Parathyroid adenoma (tissue), 2 donors: ENCODE measurements around the gene CAMK1G.

ENCODE experiments used
- H2AFZ ChIP-seq: fragments of 300-600 bp; sonication (generic); one replicate; pipeline ENCODE4 v1.7.0; 2017; ENCODE audit warnings: antibody characterized with exemption, mild to moderate bottlenecking
- H3K27ac ChIP-seq: fragments of 300-600 bp; sonication (generic); one replicate; pipeline ENCODE4 v1.7.0; 2017
- H3K27me3 ChIP-seq: fragments of 300-600 bp; sonication (generic); one replicate; pipeline ENCODE4 v1.7.0; 2017; ENCODE audit warnings: low read length; ENCODE audit not compliant: control insufficient read depth, insufficient read depth
- H3K36me3 ChIP-seq: fragments of 300-600 bp; sonication (generic); one replicate; pipeline ENCODE4 v1.7.0; 2017; ENCODE audit warnings: low read length; ENCODE audit not compliant: control insufficient read depth, insufficient read depth
- H3K4me1 ChIP-seq: fragments of 300-600 bp; sonication (generic); one replicate; pipeline ENCODE4 v1.7.0; 2017; ENCODE audit warnings: control low read depth
- H3K4me2 ChIP-seq: fragments of 300-600 bp; sonication (generic); one replicate; pipeline ENCODE4 v1.7.0; 2017; ENCODE audit warnings: low read length
- H3K4me3 ChIP-seq: fragments of 300-600 bp; sonication (generic); one replicate; pipeline ENCODE4 v1.7.0; 2017; ENCODE audit warnings: low read depth, low read length
- H3K79me2 ChIP-seq: fragments of 300-600 bp; sonication (generic); one replicate; pipeline ENCODE4 v1.7.0; 2017; ENCODE audit warnings: control low read depth
- H3K9ac ChIP-seq: fragments of 300-600 bp; sonication (generic); one replicate; pipeline ENCODE4 v1.7.0; 2017; ENCODE audit warnings: mild to moderate bottlenecking
- H3K9me3 ChIP-seq: fragments of 300-600 bp; sonication (generic); one replicate; pipeline ENCODE4 v1.7.0; 2017; ENCODE audit warnings: low read length; ENCODE audit not compliant: control insufficient read depth
- TF ChIP-seq, protein P1 (sequence below): fragments of 300-600 bp; sonication (generic); IDR thresholded peaks from one replicate; pipeline ENCODE4 v1.7.0; 2017; ENCODE audit warnings: antibody characterized with exemption, mild to moderate bottlenecking
- donor health status: primary hyperparathyroidism.

CAMK1G gene

DNA sequence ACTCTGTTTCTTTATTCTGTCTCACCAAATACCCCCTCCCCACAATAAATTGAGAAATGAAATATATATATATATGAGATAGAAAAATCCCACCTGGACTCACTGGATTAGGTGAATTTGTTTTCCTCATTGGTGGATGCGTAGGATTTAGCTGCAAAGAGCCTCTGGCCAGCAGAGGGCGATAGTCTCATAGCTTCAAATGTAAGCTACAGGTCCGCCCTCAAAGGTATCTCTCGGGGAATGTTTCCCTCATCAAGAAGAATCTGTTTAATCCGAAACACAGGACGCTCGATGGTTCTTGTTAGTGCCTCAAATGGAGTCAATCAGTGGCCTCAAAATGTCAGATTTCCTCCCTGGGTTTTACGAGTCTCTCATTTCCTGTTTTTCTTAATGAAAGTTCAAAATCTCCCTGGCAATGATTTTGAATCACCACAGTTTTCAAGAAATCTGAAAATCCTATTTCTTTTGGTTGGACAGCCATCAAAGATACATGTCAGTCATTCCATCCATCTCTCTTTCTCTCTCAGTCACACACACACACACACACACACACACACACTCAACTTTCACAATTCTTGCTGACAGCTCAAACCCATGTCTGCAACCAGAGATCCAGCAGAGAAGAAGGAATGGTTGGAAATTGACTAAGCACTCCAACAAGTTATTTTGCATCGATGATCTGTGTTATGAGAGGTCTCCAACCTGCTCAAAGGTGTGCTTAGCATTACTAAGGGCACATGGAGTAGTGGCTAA, 13.9 kb upstream of the CAMK1G start:
- H3K9ac ChIP-seq = no peak overlapping the region

DNA sequence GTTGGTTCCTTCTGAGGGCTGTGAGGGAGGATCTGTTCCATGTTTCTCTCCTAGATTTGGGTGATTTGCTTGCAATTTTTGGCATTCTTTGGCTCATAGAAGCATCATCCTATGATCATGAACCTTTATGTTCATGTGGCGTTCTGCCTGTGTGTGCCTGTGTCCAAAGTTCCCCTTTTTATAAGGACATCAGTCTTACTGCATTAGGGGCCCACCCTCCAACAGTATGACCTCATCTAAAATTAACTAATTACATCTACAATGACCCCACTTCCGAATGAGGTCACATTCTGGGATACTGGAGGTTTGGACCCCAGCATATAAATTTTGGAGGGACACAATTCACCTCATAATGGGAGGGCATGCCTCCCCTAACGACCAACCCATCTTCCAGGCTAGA, 12.8 kb upstream of the CAMK1G start:
- TF ChIP-seq, protein P1, sequence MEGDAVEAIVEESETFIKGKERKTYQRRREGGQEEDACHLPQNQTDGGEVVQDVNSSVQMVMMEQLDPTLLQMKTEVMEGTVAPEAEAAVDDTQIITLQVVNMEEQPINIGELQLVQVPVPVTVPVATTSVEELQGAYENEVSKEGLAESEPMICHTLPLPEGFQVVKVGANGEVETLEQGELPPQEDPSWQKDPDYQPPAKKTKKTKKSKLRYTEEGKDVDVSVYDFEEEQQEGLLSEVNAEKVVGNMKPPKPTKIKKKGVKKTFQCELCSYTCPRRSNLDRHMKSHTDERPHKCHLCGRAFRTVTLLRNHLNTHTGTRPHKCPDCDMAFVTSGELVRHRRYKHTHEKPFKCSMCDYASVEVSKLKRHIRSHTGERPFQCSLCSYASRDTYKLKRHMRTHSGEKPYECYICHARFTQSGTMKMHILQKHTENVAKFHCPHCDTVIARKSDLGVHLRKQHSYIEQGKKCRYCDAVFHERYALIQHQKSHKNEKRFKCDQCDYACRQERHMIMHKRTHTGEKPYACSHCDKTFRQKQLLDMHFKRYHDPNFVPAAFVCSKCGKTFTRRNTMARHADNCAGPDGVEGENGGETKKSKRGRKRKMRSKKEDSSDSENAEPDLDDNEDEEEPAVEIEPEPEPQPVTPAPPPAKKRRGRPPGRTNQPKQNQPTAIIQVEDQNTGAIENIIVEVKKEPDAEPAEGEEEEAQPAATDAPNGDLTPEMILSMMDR = no peak
- Histone ChIP-seq H3K79me2 (no peaks in the 10 kb centered on the region), H2AFZ (no peak overlapping the region), H3K27ac (no peak overlapping the region), H3K9me3 (no peaks in the 10 kb centered on the region), H3K4me3 (no peak overlapping the region), H3K36me3 (no peaks in the 10 kb centered on the region), H3K27me3 (no peaks in the 10 kb centered on the region), H3K4me2 (no peak overlapping the region), H3K4me1 (no peaks in the 10 kb centered on the region), H3K9ac (no peak overlapping the region)

More for the DNA sequence above, 13.9 kb upstream of the CAMK1G start:
- H3K4me3 ChIP-seq = peak overlapping the region; percentile 27
- peak overlapping the region; percentile 49 for H3K4me2 ChIP-seq
- TF ChIP-seq, protein P1 = peak; percentile 69
- no peaks in the 10 kb centered on the region for H3K27me3 ChIP-seq
- H3K9me3 ChIP-seq = no peaks in the 10 kb centered on the region
- no peak overlapping the region for H3K27ac ChIP-seq
- no peak overlapping the region for H2AFZ ChIP-seq
- no peaks in the 10 kb centered on the region for H3K79me2 ChIP-seq
- H3K4me1 ChIP-seq = no peaks in the 10 kb centered on the region
- no peaks in the 10 kb centered on the region for H3K36me3 ChIP-seq

DNA sequence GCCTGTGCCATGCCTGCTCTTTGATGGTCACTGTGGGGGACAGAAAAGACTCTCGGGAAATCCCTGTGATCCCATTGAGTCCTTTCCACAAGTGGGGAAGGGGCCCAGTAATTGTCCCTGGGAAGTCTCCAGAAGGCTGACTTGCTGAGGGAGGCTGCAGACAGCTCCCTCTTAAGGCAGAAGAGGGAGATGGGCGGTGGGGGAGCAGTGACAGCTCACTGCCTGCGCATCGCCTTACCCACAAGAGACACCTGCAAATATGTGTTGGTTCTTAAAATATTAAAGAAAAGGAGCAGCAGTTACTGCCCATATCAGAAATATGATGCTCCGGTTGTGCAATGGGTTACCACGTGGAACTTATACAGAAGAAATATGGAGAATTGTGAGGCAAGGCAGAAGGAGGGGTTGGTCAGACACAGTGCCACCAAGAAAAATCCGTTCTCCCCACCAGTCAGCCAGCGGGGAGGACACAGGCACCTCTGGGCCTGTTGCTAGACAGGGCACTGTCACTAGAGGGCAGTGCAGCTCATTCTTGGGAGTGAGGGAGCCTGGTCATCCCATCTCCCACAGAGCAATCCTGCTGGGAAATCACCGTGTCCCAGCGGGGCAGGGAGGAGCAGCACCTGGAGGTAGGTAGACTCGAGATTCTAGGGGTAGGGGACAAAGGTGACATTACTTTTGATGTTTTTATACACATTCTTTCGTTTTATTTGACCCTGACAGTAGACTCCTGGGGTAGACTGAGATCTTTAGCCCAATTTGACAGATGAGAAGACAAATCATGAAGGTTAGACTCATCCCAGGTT, 6.9 kb upstream of the CAMK1G start:
- H3K4me2 ChIP-seq = no peak overlapping the region
- no peak overlapping the region for H3K9ac ChIP-seq
- no peak overlapping the region for H3K27ac ChIP-seq
- no peaks in the 10 kb centered on the region for H3K79me2 ChIP-seq
- no peaks in the 10 kb centered on the region for H3K9me3 ChIP-seq
- TF ChIP-seq, protein P1 = peak; percentile 69
- no peak overlapping the region for H3K4me3 ChIP-seq
- H3K4me1 ChIP-seq = no peaks in the 10 kb centered on the region
- no peaks in the 10 kb centered on the region for H3K27me3 ChIP-seq
- H3K36me3 ChIP-seq = no peaks in the 10 kb centered on the region
- H2AFZ ChIP-seq = no peak overlapping the region

DNA sequence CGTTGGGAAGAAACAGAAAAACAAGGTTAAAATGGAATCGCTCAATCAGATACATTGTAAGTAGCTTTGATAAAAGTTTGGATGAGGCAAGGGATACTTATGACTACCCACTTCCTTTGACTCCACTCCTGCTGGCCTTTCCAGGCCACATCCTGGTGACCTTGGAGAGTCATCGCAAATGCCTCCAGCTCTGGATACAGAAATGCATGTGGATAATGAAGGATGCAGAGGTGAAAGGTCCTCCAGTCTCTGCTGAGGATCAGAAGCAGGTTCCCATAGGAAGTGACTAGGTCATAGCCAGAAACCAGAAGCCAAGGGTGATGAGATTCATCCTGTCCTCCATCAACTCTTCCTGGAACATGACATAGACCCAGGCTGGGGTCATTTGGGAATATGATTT, 6.2 kb upstream of the CAMK1G start:
- Histone ChIP-seq H3K36me3 (no peaks in the 10 kb centered on the region), H3K27me3 (no peaks in the 10 kb centered on the region), H3K9me3 (no peaks in the 10 kb centered on the region), H3K4me2 (no peak overlapping the region), H3K4me3 (no peak overlapping the region), H3K27ac (no peak overlapping the region), H3K4me1 (no peaks in the 10 kb centered on the region), H2AFZ (no peak overlapping the region), H3K9ac (no peak overlapping the region), H3K79me2 (no peaks in the 10 kb centered on the region)
- TF ChIP-seq, protein P1 = no peak
